GM18519 (cell line): Measurements from ENCODE around the gene SETD5.

ENCODE experiments used
- ATAC-seq: cut with Tn5 transposase; IDR thresholded peaks from one replicate; pipeline ENCODE4 v1.9.1; 2021; ENCODE audit warnings: mild to moderate bottlenecking, moderate library complexity; ENCODE audit not compliant: unreplicated experiment, low FRiP score

The SETD5 gene, protein sequence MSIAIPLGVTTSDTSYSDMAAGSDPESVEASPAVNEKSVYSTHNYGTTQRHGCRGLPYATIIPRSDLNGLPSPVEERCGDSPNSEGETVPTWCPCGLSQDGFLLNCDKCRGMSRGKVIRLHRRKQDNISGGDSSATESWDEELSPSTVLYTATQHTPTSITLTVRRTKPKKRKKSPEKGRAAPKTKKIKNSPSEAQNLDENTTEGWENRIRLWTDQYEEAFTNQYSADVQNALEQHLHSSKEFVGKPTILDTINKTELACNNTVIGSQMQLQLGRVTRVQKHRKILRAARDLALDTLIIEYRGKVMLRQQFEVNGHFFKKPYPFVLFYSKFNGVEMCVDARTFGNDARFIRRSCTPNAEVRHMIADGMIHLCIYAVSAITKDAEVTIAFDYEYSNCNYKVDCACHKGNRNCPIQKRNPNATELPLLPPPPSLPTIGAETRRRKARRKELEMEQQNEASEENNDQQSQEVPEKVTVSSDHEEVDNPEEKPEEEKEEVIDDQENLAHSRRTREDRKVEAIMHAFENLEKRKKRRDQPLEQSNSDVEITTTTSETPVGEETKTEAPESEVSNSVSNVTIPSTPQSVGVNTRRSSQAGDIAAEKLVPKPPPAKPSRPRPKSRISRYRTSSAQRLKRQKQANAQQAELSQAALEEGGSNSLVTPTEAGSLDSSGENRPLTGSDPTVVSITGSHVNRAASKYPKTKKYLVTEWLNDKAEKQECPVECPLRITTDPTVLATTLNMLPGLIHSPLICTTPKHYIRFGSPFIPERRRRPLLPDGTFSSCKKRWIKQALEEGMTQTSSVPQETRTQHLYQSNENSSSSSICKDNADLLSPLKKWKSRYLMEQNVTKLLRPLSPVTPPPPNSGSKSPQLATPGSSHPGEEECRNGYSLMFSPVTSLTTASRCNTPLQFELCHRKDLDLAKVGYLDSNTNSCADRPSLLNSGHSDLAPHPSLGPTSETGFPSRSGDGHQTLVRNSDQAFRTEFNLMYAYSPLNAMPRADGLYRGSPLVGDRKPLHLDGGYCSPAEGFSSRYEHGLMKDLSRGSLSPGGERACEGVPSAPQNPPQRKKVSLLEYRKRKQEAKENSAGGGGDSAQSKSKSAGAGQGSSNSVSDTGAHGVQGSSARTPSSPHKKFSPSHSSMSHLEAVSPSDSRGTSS (N-terminal part only)

DNA sequence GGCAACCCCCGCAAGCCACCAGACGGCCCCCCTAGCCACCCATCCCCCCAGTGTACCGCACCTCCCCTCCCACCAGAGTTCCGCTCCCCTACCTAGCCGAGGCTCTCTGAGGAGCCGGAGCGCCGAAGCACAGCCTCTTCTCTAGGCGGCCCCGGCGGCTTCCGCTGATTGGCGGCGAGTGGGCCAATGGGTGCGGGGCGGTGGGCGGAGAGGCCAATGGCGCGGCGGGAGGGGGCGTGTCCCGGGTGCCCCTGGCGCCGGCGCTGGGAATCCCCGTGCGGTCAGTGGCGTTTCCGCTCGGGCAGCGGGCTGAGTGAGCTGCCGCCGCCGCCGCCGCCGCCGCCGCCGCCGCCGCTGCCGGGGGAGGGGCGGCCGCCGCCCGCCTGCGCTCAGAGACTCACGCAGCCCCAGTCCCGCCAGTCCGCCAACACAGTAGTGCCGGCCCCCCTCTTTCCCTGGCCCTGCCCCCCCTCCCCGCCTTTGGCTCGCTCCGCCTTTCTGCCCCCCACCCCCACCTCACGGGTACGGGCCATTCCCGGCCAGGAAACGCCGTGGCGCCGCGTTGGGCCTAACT, at the start of gene SETD5:
SETD5 (plus strand) TSS at position 284 of the 574 bp plus-strand sequence. CDS start 31,324 bp downstream, outside the sequence.
- peak; percentile 32 for ATAC-seq

DNA sequence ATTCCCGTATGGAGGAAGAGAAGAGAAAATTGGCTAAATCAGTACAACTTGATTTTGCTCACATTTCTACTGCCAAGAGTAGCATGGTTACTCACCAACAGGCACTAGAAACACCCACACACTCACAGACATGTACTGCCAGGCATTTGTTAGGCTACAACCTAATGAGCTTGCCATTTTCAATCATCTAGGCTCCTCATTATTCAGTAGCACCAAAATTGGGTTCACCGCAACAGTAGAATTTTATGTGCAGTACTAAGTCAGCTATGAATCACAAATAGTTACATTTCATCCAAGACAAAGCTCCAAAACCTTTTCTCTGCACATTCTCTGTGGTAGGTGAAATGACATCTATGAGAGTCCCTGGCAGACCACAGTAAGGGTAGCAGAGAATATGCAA, 49.5 kb upstream of the SETD5 start:
- no peak for ATAC-seq

DNA sequence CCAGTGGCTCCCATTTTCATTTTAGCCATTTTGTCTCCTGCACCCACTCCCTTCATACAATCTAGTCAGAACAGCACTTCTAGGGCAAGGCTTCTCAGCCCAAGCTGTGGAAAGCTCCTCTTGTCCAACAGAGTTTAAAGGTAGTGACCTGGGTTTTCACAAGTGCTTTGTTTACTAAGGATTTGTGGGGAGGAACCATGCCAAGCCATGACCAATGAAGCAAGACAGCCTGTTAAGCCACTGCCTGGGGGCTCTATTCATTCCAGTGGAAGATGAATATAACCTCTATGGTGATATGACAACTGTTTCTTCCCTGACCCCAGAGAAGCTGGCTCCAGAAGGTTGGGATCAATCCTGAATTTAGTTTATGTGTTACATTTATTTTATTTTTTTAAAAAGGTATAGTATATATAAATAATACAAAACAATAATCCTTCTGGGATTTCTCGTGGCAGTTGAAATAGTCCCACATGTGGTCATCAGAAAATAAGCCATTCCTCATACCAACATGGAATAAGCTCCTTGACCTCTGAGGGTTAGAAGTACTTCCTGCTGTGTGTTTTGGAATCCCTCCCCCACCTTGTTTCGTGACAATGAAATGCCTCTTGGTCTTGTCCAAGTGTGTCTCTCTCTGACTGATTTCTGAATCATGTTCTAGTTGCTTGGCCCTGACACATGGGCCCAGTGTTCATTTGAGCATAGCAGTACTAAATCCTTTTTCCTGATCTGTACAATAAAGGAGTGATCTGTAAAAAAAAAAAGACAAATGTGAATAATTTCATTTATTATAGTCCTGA, 47.9 kb upstream of the SETD5 start:
- no peak for ATAC-seq

DNA sequence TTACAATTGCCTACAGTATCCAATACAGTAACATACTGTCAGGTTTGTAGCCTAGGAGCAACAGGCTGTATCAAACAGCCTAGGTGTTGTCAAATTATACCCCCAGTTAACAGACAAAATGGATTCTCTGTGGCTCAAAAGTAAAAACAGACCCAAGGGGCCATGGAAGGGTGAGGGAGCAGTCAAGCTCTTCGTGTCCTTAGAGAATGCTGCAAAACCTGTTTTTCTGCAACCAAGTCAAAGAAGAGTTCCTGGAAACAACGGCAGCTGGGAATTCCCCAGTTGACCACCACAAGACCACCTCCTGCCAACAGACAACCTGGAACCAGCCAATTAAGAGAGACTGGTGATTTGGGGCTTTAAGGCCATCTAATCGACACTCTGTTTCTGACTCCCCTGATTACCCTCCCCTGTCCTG, 45.7 kb upstream of the SETD5 start:
- no peak for ATAC-seq

DNA sequence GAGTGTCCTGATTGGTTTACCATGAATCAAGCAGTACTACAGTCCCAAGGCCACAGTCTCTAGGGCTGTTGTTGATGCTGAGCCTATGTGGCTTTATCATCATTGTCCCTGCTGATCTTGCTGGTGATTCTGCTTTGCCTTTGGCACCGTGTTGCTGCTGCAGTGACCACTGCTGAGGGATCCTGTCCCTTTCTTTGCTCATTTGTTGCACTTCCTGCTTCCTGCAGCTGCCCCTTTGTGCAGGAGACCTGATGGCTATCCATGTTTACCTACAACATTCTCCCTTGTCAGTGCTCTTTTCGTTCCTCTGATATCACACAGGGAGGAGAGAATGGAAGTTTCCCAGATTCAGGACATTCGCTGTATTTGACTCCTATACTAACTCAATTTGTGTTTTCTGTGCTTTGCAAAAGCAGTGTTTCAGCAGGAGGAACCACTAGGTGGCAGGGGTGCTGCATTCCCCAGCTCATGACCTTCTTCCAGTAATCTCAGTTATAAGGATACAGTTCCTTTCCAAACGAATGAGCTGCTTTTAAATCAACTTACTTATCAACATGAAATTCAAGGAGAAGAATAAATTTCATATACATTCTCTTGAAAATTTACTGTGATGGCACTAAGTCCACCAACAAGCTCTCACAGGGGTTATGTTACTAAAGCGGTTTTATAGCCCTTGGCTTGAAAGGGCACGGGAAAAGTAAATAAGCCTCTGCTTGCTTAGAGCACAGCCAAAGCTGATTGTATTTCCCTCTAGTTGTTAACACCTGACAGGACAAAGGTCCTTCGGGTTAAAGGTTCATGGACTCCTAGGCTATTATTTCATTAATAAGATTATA, 44.3 kb upstream of the SETD5 start:
- ATAC-seq, result no peak

DNA sequence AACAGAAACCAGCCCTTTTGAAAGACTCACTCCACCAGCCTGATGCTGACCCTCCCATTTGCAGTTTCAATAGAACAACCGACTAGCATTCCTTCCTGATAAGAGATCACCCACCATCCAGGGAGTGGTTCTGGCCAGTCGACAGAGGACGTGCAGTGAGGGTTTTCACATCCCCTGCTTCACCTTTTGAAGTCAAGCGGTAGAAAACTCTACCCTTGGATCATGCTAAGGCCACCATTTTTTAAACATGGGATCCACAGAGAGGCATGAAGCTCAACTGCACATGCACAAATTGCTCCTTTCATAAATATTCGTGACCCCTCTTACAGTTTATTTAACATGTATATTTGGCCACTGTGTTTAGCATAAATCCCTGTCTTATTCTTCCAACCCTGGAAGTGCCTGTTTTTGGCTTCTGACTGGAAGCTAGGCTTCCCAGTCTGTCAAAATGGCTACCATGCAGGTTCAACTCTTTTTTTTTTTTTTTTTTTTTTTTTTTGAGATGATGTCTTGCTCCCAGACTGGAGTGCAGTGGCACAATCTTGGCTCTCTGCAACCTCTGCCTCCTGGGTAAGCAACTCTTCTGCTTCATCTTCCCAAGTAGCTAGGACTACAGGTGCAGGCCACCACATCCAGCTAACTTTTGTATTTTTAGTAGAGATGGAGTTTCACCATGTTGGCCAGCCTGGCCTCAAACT, 35.6 kb upstream of the SETD5 start:
- ATAC-seq, result no peak

DNA sequence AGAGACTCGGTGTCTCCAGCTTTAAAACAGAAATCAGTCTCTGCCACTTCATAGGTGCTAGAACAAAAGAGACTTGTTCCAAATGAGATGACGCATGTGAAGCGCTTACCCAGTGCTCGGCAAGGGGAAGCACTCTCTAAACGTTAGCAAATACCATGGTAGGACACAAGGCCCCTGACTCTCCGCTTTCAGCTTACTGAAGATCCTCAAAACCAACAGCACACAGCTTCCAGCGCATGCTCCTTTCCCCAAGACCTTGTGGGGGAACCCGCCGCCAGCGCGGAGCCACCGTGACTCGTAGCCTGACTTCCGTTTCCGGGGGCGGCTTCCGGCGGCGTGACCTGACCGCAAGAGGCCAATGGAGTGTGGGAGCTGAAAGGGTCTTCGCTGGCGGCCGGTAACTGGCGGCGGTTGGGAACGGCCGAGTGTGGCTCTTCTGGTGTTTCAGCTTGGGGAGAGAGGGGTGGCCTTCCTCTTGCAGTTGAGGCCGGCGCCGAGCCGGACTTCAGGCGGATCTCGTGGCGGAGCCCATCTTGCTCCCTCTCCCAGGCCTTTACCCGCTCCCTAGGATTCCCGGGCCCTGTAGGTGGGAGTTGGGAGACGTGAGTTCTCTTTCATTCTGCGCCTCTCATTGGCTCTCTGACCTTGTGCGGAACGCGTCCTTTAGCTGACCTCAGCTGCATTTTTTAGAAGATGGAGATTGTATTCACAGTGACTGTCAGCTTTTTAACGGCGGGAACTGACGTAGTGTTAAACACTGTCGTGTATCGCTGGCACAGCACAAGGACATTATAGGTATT, 34.5 kb upstream of the SETD5 start, which contains the start of gene THUMPD3:
THUMPD3 (plus strand) TSS at position 324 of the 800 bp plus-strand sequence. CDS start 2,015 bp downstream, outside the sequence.
- ATAC-seq, result peak; percentile 90

DNA sequence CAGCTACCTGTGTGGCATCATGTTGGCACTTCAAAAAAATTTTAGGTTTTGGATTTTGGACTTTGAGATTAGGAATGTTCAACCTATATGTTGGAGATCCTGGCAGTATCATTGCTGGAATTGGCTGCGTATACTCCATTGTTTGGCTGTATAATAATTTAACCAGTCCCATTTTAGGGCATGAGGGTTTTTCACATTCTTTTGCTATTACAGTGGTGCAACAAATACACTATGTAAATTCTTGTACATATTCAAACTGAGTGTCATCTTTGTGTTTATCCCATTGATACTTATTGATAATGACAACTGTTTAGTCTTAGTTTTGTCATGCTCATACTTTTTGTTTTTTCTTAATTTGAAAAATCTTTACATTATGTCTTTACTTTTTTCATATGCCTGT, 27.9 kb upstream of the SETD5 start:
- ATAC-seq, result no peak

DNA sequence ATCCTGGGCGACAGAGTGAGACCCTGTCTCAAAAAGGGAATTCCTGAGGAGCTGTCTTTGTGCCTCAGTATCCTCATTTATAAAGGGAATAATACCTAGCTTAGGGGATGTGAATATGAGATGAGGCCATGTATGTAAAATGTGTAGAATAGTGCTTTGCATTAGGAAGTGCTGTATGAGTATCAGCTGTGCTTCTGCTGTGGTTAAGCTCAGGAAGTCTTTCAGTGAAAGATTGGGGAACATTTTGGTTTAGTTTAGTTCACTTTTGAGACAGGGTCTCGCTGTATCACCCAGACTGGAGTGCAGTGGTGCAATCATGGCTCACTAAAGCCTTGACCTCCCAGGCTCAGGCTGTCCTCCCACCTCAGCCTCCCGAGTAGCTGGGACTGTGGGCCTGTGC, 23.9 kb upstream of the SETD5 start:
- ATAC-seq, result no peak

DNA sequence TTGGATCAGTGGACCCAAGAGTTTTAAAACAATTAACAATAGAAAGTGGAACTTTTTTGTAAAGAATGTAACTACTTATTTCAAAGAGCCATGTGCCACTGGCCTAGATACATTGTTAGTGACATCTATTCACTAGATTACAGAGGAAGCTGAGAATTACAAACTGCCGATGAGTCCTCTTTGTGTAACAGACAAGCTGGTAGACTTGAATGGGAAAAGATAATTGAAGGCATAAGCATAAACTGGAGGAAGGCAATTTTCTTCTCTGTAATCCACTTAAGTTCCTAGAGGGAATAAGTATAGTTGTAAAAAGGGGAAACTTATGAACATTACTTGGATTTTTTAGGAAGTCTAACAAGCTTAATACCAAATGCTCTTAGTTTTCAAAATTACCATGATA, 19.4 kb upstream of the SETD5 start:
- ATAC-seq, result no peak

DNA sequence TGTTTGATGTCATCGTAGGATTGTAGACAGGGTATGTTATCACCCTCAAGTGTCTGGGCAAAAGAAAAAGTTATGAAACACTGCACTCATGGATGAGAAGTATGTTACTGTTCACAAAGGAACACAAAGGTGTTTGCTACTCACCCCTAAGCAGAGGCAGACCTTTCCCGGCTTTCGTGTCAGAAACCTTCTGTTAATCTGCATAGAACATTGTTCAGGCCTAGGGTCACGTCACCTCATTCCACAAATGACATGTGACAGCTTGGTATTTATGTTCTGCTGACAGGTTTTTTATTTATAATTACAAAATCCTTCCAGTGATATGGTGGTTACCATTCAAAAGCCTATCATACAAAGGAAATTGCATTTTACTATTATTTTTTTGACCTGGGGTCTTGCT, 18.1 kb upstream of the SETD5 start:
- ATAC-seq, result no peak

DNA sequence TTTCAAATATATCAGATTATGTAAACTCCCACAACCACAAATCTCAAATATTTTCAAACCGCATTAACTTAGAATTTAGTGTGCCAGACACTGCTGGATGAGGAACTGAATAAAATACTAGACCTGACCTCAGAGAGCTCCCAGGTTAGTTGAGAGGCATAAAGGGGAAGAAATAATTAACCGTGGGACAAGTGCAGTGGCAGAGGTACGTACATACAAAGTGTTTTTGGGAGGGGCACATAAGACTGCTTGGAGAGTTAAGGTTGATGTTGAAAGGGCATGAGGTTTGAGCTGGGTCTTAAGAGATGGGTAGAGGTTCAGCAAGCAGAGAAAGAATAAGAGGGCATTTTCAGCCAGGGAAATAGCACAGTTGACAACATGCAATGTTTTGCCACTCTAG, 17.4 kb upstream of the SETD5 start:
- ATAC-seq, result no peak

DNA sequence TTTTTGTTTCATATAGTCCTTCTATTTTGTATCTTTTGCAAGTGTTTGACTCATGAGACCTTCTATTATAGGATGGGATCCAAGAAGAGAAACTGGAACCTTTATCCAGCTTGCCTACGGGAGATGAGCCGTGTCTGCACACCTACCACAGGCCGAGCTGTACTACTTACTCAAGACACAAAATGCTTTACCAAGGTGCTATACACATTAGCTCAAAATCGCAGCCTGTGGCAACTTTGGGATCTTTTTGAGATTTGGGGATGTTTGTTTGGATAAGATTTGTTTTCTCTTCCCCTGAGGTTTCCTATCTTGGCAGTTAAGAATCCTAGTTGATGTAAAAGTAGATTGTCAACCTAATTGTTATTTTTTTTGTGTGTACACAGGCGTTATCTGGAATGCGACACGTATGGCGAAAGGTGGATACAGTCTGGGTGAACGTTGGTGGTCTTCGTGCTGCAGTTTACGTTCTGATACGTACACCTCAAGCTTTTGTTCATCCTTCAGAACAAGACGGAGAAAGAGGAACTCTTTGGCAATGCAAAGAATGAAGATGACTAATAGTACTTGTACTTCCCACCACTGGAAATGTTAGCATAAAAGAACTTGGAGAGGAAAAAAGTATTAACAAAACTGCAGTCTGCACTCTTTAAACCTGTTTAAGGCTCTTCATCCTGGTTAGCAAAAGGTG, 13.1 kb upstream of the SETD5 start:
- no peak for ATAC-seq

DNA sequence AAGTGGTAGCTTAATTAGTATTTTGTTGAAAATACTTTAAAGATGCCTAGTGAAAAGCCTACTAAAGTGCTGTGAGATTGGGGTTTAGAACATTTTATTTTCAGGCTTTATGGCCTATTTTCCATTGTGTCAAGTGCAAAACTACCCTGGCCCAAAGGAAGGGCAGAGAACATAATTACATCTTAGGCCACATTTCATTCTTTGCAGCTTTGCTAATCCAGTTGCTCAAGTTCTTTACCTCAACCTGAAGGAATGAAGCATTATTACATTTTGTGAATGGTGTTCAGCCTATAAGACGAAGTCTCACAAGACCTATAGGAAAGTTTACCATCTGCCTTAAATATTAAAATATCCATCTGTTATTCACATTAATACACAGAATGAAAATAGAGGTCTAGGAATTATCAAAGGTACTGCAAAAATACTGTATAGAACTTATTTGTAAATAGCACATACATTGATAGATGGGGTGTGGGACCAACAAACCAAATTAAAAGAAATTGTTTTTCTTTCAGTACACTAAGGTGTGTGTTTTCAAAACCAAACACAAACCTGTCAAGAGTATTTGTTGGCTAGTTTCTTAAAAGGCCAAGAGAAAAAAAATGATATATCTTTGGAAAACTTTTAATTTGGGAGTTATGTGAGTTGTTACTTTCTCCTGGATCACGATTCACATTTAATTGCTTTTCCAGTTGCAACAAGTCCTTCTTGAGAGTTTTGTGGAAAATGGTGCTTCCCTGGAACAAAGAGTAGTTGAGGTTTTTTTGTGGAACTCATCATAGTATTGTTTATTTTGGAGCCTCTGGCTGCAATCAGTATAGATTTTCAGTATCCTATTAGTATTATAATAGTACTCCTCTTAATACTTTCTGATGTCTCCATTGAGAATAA, 12.0 kb upstream of the SETD5 start:
- no peak for ATAC-seq

DNA sequence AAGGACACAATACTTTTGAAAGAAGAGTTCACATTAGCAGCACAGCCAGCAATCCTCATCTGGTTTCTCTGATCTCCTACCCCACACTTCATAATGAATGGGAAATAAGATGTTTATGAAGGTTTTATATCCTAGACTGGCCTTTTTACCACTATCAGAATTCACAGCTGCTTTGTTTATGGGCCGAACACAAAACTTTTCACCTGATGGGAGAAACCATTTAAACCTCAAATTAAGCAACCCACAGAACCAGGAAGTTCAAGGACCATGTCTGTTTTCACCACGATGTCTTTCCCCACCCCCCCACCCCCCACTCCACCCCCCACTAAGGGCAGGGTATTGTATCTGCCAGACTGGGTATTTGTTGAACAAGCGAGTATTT, 11.3 kb upstream of the SETD5 start:
- ATAC-seq, result no peak
